Kidney capillary endothelial cell (primary cell): ENCODE measurements around the gene GFER.
"Not testable (repeated sequence)": the region's sequence is repeated elsewhere in the genome, so short reads cannot be mapped to it uniquely, and the experiment has no call there.

Experiments
- DNase-seq: peaks from one replicate; pipeline ENCODE4 v3.0.0-alpha.2; 2018; ENCODE audit warnings: low spot score

Gene GFER

DNA sequence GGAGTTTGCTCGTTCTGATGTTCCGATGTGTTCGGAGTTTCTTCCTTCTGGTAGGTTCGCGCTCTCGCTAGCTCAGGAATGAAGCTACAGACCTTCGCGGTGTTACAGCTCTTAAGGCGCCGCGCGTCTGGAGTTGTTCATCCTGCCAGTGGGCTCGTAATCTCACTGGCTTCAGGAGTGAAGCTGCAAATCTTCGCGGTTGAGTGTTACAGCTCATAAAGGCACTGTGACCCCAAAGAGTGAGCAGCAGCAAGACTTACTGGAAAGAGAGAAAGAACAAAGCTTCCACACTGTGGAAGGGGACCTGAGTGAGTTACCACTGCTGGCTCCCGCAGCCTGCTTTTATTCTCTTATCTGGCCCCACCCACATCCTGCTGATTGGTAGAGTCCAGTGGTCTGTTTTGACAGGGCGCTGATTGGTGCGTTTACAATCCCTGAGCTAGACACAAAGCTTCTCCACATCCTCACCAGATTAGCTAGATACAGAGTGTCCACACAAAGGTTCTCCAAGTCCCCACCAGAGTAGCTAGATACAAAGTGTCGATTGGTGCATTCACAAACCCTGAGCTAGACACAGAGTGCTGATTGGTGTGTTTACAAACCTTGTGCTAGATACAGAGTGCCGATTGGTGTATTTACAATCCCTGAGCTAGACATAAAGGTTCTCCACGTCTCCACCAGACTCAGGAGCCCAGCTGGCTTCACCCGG is 26.4 kb upstream of the GFER start:
- DNase-seq, result not testable (repeated sequence)

DNA sequence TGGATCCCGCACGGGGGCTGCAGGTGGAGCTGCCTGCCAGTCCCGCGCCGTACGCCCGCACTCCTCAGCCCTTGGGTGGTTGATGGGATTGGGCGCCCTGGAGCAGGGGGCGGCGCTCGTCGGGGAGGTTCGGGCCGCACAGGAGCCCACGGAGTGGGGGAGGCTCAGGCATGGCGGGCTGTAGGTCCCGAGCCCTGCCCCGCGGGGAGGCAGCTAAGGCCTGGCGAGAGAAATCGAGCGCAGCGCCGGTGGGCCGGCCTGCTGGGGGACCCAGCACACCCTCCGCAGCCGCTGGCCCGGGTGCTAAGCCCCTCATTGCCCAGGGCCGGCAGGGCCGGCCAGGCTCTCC is 25.9 kb upstream of the GFER start:
- not testable (repeated sequence) for DNase-seq

DNA sequence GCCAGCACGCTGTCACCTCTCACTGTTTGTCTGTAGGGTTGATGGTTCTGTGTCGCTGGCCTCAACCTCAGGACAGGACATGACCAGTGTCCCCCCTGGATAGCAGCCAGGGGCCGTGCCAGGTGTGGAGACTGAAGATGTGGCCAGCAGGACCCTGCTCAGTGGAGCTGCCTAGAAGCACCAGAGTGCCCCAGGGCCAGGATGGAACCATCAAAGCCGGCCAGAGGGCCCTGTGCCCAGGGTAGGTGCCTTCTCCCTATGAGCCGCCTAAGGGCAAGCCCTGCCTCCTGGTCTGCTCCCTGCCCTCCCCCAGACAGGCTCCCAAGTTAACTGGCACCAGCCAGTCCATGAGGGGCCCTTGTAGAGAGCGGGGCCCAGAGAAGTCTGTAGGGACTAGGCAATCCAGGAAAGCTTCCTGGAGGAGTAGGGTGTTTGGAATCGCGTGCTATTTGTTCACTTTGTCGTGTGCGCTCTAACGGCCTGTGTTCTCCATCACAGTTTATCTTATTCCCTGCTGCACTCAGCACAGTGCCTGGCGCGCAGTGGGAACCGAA is 25.2 kb upstream of the GFER start:
- no peak for DNase-seq

DNA sequence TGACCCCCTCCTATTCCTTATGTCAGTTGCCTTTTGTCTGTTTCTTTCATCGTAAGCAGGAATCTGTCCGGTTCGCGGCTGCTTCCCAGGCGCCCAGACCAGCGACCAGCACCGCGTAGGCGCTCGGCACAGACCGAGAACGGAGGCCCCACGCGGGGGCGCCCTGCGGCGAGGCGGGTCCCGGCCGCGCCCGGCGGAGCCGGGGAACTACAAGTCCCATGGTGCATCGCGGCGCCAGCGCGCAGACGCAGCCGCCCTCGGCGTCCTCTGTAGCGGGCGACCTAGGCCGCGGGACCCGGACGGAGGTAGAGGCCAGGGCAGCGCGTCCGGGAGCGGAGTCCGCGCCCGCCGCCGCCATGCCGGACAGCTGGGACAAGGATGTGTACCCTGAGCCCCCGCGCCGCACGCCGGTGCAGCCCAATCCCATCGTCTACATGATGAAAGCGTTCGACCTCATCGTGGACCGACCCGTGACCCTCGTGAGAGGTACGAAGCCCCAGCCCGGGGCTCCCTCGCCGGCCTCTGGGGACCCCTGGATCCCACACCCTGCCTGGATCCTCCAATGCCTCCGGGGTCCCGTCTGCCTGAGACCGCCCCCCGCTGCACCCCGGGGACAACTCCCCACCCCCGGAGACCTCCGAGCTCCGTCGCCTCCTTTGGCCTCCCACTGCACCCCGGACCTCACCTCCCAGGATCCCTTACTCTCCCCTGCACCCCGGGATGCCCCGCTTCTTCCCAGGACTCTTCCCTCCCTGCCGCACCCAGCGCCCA is 24.5 kb upstream of the GFER start, which contains the start of gene NDUFB10:
TSS of gene NDUFB10 (plus strand) at position 270 of the 771 bp plus-strand sequence. CDS start at position 357, 87 bp downstream.
- DNase-seq, result peak; percentile 89

DNA sequence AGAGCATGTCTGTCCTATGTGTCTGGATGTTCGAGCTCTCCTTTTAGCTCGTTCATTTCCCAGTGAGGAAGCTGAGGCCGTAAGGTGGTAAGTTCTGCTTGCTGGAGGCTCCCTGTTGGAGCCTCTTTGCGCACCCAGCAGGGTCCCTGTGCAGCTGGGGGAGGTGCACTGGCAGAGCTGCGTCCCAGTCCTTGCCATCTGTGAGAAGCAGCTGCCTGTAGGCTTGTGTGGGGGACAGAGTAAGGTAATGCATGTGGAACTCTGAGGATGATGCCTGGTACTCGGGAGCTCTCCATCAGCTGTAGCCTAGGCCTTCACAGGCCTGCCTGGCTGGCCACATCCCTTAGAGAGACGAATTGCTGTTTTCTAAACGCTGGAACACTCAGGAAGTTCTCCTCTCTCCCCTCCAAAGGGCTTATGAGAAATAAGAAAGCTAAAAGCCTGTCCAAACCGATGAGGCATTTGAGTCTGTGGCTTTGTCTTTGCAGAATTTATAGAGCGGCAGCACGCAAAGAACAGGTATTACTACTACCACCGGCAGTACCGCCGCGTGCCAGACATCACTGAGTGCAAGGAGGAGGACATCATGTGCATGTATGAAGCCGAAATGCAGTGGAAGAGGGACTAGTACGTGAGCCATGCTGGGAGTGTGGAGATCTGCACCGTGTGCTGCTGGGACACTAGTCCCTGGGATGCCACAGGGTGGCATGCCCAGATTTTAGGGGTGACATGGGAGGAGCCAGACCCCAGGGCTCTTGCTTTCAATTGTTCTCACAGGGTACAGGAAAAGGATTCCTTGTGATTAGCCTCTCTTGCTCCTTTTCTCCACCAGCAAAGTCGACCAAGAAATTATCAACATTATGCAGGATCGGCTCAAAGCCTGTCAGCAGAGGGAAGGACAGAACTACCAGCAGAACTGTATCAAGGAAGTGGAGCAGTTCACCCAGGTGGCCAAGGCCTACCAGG is 23.0 kb upstream of the GFER start:
- no peak for DNase-seq

DNA sequence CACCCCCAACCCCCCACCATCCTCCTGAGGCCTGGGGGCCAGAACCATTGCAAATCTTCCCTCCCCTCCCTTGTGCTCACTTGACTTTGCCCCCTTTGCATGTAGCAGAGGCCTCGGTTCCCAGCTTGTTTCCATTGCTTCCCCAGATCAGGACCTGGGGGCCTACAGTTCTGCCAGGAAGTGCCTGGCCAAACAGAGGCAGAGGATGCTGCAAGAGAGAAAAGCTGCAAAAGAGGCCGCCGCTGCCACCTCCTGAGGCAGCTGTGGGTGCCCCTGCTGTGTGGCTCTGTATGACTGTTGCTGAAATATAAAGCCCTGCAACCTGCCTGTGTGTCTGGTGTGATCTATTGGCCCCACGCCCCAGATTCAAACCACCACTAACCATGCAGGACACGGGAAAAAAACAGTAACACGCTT is 22.3 kb upstream of the GFER start:
- DNase-seq, result no peak

DNA sequence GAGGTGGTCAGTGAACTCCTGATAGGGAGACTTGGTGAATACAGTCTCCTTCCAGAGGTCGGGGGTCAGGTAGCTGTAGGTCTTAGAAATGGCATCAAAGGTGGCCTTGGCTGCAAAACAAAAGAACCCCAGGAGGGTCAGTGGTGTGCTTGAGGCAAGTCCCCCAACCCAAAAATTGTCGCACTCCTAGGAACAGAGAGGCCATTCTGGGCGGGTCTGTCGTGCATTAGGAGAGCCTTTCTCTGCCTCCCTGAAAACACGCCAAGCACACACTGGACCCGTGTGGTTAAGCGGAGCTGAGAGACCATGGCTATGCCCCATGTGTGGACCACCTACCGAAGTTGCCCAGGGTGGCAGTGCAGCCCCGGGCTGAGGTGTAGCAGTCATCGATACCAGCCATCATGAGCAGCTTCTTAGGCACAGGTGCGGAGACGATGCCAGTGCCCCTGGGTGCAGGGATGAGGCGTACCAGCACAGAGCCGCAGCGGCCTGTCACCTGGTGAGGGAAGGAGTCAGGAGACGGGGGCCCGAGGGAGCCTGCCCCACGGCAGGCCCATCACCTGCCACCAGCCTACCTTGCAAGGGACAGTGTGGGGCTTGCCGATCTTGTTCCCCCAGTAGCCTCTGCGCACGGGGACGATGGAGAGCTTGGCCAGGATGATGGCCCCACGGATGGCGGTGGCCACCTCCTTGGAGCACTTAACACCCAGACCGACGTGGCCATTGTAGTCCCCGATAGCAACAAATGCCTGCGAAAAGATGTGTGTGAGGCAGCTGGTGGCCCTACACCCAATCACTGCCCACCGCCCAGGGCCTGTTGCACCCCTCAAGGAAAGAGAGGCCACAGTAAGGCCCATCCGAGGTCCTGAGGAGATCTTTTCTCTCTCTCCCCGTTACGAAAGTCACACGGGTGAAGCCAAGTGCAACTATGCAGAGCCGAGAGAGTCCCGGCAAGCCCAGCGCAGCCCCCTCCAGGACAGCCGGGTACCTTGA is 21.5 kb upstream of the GFER start:
- not testable (repeated sequence) for DNase-seq

DNA sequence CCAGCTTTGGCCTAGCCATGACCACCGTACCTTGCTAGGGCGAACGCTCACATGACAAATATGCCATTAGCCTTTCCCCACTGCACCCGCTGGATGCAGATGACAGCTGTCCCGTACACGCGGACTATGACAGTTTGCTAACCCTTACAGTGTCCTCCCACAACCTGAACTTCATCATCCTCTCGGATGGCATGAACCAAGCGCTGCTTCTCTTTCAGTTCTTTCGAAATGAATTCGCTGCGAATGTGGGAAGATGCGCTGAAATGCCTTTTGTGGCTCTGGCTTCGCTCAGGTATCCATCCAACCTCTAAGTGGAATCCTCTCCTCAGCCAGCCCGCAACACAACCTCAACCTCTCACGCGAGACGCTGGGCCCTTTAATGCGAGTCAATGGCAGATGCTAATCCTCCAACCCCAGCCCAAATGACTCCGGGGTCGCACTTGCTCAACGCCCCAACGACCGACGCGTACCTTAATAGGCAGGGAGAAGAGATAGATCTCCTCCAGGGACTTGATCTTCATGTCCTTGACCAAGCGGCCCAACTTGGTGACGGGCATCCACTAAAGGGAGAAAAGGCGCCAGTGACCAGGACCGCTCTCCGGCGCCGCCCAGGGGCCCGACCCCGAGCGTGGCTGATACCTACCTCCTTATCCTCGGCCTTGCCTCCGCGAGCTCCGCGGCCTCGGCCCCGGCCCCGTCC is 20.0 kb upstream of the GFER start:
- no peak for DNase-seq

DNA sequence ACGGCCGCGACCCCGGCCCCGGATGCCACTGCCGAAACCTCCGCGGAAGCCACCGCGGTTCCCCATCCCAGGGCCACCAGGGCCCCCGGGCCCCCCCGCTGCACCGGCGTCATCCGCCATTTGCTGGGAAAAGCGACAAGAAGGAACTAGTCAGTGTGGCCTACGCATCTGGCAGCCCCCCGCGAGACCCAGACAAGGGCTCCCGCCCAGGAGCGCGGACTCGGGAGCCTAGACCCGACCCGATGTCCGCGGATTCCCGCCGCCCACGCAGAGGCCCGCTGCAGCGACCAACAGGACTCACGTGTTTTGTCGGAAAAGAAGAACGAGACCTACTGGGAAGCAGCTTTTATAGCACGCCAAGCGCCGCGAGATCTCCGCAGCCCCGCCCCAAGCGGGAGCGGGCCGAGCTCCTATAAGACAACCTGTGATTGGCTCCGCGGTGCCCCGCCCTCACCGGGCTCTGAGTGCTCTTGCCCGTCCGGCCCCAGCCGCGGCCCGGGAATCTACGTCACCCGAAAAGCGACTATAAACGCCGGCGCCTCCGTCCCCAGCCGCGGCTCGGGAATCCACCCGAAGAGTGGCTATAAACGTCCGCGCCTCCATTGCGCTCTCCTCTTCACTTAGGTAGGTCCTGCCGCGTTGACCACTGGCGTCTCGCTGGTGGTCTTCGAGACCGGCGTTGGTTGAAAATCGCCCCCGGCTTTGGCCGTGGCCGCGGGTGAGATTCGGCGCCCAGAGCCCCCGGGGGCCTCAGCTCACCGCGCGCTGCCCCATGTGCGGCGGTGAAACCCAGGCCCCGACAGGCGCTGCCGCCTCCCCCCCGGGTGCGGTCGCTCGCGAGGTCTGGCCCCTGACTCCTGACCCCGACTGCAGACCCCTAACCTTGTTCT is 19.2 kb upstream of the GFER start, which contains the start of gene RPS2:
TSS of gene RPS2 (minus strand) at position 321 of the 890 bp plus-strand sequence. CDS start at position 120, 201 bp downstream.
- DNase-seq, result peak; percentile 100

DNA sequence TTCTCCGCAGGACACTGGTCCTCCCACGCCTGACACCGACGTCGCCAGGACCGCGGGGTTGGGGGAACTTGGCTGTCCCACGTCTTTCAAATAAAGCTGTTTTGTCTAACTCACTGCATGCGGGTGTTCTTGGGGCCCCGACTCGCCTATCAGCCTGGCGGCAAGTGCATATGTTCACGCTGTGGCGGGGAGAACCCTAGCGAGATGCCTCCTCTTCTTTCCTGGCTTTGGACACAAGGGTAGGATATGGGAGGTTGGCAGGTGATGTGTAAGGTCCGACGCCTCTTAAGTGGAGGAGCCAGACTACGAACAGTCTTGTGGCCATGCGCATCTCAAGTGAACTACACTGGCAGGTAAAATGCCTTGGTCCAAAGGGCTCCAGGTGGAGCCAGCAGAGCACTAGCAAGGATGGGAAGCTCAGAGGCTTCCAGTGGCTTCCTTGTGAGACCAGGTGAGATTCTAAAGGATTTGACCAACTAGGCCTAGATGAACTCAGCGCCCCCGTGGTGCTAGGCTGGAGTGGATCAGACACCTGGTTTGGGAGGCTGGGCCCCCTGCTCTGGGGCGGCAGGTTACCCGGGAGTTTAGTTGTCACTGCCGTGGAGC is 18.5 kb upstream of the GFER start:
- DNase-seq, result no peak

DNA sequence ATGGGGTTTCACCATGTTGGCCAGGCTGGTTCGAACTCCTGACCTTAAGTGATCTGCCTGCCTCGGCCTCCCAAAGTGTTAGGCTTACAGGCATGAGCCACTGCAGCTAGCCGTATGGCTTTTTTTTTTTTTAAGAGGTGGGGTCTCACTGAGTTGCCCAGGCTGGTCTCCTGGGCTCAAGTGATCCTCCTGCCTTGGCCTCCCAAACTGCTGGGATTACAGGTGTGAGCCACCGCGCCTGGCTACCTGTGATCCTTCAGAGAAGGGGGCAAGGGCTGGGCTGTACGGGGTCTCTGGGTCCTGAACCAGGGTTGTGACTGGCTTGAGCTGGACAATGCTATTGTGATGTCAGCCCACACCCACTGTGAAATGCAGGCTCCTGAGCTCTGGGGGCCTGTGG is 17.5 kb upstream of the GFER start, which contains the start of gene RNF151:
TSS of gene RNF151 (plus strand) at position 397 of the 400 bp plus-strand sequence. CDS start 26 bp downstream, outside the sequence.
- no peak for DNase-seq

DNA sequence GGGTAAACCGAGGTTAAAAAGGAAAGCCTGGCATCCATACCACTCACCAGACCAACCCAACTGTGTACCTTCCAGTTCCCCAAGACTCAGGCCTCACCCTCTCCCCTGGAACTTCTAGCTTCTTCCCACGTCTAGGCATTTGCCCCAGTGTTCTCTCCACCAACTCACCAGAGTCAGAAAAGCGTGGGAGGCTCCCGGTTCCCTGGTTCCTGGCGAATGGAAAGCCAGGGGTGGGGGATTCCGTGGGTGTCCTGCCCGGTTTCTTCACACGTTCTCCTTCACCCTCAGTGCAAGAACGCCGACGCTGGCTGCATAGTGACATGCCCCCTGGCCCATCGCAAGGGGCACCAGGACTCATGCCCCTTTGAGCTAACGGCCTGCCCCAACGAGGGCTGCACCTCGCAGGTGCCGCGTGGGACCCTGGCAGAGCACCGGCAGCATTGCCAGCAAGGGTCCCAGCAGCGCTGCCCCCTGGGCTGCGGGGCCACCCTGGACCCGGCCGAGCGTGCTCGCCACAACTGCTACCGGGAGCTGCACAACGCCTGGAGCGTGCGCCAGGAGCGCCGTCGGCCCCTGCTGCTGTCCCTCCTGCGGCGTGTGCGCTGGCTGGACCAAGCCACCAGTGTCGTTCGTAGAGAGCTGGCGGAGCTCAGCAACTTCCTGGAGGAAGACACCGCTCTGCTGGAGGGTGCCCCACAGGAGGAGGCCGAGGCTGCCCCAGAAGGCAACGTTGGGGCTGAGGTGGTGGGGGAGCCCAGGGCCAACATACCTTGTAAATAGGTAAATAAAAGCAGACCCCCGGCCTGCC is 15.6 kb upstream of the GFER start:
- no peak for DNase-seq

DNA sequence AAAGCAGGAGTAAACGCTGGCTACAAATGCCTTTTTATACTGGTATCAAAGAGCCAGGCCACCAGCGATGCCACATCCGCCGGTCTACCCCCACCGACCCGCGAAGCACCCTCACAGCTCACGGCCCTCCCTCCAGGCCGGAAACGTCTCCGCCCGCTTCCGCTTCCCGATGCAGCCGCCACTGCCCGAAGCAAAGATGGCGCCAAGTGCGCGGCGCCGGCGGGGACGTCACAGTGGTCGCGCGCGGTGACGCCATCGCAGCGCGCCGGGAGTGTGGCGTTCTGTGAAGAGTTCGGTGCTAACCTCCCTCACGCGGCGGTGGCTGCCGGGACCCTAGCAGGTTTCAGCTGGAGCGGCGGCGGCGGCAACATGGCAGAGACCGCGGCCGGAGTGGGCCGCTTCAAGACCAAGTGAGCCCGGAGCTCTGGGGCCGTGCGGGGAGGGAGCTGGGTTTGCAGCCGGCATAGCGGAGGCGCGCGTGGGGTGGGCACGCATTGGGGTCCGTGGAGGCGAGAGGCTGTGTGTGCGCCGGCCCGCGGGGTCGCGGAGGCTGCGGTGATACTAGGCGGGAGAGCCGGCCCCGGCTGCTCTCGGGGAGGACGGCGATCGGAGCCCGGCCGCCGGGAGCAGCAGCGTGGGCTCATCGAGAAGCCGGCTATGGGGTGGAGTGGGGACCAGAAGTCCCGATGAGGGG is 12.1 kb upstream of the GFER start, which contains the start of gene TBL3:
TSS of gene TBL3 (plus strand) at position 258 of the 694 bp plus-strand sequence. CDS start at position 370, 112 bp downstream.
- peak; percentile 95 for DNase-seq

DNA sequence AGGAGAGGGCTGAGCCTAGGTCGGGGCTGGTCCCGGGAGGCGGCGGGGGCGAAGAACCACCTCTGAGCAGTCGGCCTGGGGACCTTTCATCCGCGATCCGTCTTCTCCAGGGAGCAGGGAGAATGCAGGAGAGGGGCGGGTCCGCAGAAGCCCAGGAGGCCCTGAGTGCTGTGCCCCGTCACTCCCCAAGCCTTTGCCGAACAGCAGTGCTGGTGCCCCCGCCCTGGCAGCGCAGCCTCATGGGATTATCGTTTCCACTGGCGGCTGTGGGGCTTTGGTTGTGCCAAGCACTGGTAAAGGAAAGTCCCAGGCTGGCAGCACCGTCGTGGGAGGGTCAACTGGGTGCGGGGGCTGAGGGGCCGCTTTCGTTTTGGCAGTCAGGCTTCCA is 11.5 kb upstream of the GFER start:
- no peak for DNase-seq

DNA sequence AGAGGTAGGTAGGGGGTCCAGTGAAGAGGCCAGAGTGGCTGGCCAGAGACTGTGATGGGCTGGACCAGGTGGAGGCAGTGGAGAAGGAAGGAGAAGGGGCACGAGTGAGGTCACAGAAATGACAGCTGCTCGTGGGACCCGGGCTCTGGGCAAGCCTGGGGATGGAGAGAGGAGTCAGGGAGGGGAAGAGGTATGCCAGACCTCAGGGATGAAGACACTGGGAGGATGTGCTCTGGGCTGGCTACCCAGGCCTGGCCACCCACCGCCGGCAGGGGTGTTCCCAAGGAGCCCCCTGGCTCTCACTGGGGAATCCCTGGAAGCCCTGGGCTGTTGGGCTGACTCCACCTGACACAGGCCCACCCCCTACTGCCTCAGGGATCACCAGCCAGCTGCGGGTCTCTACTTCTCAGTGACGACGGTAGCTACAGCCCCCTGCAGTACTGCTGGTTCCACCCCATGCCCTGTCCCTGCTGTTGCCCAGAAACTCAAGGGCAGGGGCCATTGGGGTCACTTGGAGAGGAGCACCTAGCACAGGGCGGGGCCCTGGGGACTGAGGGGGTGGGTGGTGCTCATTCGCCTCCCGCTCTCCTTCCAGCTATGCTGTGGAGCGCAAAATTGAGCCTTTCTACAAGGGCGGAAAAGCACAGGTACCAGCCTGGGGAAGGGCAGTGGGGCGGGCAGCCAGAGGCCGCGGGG is 10.4 kb upstream of the GFER start:
- no peak for DNase-seq
